ENCODE results near the gene THUMPD2. TPM values are rescaled to one million over a fixed set of nuclear protein-coding genes. Genes with fewer than 3 reads are reported as not detected.
"Not testable (repeated sequence)": the region's sequence is repeated elsewhere in the genome, so short reads cannot be mapped to it uniquely, and the experiment has no call there.

Gene THUMPD2
- total RNA-seq, 1 donor from 2014 or later = 18.7 TPM

DNA sequence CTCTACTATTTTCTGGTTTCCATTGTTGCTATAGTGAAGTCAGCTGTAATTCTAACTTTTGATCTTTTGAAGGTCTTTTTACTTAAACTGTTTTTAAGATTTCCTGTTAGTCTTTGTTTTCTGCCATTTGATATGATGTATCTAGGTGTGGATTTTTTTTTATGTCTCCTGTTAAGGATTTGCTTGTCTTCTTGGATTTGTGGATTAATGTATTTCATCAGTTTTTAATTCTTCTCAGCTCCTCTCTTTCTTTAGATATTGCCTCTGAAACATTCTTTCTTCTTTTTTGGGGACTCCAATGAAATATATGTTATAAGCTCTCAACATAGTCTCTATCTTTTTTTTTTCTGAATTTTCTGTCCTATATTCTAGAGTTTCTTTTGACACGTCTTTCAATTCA, 24.8 kb upstream of the THUMPD2 start:
- peaks cover 48% of the 10 kb centered on the region for H3K9me3 Mint-ChIP-seq (ENCODE audit: low read depth)

DNA sequence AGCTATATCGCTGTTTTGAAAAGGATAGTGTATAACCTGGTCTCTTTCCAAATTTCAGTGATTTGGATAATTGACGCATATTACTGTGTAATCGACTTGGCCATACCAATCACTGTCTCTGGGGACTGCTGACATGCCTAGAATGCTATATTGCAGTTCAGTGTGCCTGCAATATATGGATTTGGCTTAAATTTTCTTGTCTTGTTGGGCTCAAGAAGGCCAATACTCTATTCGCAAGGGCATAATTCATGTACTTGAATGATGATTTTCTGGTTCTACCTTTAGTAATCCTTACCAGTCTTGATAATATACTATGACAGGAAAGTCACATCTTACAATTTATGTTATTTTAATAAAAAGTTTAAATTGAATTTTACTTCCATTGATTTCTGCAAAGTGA, 21.7 kb upstream of the THUMPD2 start:
- DNase-seq (ENCODE audit: low spot score, unreplicated experiment) = no peak
- Mint-ChIP-seq H3K27me3 (no peaks in the 10 kb centered on the region), H3K9me3 (ENCODE audit: low read depth) (peaks cover 28% of the 10 kb centered on the region), H3K36me3 (ENCODE audit: insufficient read depth) (peaks cover 4% of the 10 kb centered on the region), H3K4me1 (ENCODE audit: low read depth) (no peaks in the 10 kb centered on the region), H3K4me3 (ENCODE audit: low read depth) (no peak overlapping the region), H3K27ac (no peak overlapping the region)
- TF ChIP-seq, protein P1, sequence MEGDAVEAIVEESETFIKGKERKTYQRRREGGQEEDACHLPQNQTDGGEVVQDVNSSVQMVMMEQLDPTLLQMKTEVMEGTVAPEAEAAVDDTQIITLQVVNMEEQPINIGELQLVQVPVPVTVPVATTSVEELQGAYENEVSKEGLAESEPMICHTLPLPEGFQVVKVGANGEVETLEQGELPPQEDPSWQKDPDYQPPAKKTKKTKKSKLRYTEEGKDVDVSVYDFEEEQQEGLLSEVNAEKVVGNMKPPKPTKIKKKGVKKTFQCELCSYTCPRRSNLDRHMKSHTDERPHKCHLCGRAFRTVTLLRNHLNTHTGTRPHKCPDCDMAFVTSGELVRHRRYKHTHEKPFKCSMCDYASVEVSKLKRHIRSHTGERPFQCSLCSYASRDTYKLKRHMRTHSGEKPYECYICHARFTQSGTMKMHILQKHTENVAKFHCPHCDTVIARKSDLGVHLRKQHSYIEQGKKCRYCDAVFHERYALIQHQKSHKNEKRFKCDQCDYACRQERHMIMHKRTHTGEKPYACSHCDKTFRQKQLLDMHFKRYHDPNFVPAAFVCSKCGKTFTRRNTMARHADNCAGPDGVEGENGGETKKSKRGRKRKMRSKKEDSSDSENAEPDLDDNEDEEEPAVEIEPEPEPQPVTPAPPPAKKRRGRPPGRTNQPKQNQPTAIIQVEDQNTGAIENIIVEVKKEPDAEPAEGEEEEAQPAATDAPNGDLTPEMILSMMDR (IDR thresholded peaks at IDR 0.05; ENCODE audit: unreplicated experiment) = no peak

More for the DNA sequence above, 24.8 kb upstream of the THUMPD2 start:
- no peak for DNase-seq (ENCODE audit: low spot score, unreplicated experiment)
- Mint-ChIP-seq H3K4me3 (ENCODE audit: low read depth) (no peak overlapping the region), H3K36me3 (ENCODE audit: insufficient read depth) (peaks cover 2% of the 10 kb centered on the region), H3K27me3 (no peaks in the 10 kb centered on the region), H3K4me1 (ENCODE audit: low read depth) (no peaks in the 10 kb centered on the region), H3K27ac (no peak overlapping the region)
- TF ChIP-seq, protein P1 (IDR thresholded peaks at IDR 0.05; ENCODE audit: unreplicated experiment) = no peak

DNA sequence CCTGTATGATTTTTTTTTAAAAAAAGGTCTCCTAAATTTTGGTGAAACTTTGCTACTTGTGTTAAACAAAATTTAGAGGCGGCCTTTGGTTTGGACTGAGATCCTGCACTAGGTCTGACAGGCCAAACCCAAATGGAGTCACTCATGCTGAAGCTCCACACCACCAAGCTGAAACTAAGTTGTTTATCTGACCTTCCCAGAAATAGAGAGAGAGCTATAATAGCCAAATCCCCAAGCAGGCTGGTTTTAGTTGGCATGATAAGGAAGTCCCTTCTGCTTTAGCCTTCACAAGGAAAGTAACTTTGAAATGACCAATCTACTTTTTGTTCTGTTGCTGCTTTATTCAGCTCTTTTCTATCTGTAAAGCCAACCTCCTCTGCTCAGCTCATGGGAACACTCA, 17.1 kb upstream of the THUMPD2 start:
- Mint-ChIP-seq H3K27me3 (no peaks in the 10 kb centered on the region), H3K27ac (no peak overlapping the region), H3K9me3 (ENCODE audit: low read depth) (peaks cover 9% of the 10 kb centered on the region), H3K36me3 (ENCODE audit: insufficient read depth) (peaks cover 4% of the 10 kb centered on the region), H3K4me1 (ENCODE audit: low read depth) (no peaks in the 10 kb centered on the region), H3K4me3 (ENCODE audit: low read depth) (no peak overlapping the region)
- DNase-seq (ENCODE audit: low spot score, unreplicated experiment) = no peak
- TF ChIP-seq, protein P1 (IDR thresholded peaks at IDR 0.05; ENCODE audit: unreplicated experiment) = no peak

DNA sequence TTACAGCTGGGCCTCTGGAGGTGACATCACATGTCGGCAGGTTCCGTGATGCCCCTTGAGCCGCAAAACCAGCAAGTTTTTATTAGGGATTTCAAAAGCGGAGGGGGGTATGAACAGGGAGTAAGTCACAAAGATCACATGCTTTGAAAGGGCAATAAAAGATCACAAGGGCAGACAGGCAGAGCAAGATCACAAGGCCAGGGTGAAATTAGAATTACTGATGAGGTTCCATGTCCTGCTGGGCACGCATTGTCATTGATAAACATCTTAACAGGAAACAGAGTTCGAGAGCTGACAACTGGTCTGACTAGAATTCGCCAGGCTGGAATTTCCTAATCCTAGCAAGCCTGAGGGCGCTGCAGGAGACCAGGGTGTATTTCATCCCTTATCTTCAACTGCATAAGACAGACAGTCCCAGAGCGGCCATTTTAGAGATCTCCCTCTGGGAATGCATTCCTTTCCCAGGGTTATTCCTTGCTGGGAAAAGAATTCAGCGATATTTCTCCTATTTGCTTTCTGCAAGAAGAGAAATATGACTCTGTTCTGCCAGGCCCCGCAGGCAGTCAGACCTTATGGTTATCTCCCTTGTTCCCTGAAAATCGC, 11.3 kb upstream of the THUMPD2 start:
- not testable (repeated sequence) for H3K27me3 Mint-ChIP-seq; H3K36me3 Mint-ChIP-seq (ENCODE audit: insufficient read depth); H3K4me3 Mint-ChIP-seq (ENCODE audit: low read depth); H3K27ac Mint-ChIP-seq; DNase-seq (ENCODE audit: low spot score, unreplicated experiment); H3K4me1 Mint-ChIP-seq (ENCODE audit: low read depth)
- H3K9me3 Mint-ChIP-seq (ENCODE audit: low read depth) = peaks cover 13% of the 10 kb centered on the region

DNA sequence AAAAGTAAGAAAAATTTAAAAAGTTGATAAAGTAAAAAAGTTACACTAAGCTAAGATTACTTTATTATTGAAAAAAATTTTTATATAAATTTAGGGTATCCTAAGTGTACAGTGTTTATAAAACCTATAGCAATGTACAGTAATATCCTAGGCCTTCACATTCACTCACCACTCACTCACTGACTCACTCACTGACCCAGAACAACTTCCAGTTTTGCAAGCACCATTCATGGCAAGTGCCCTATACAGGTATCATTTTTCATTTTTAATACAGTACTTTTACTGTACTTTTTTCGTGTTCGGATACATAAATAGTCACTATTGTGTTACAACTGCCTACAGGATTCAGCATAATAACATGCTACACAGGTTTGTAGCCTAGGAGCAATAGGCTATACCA, 8.9 kb upstream of the THUMPD2 start:
- H3K9me3 Mint-ChIP-seq (ENCODE audit: low read depth) = peaks cover 13% of the 10 kb centered on the region
- H3K27me3 Mint-ChIP-seq = no peaks in the 10 kb centered on the region
- no peak for DNase-seq (ENCODE audit: low spot score, unreplicated experiment)
- TF ChIP-seq, protein P1 (IDR thresholded peaks at IDR 0.05; ENCODE audit: unreplicated experiment) = no peak
- H3K4me1 Mint-ChIP-seq (ENCODE audit: low read depth) = no peaks in the 10 kb centered on the region
- H3K27ac Mint-ChIP-seq = no peak overlapping the region
- H3K4me3 Mint-ChIP-seq (ENCODE audit: low read depth) = no peak overlapping the region
- H3K36me3 Mint-ChIP-seq (ENCODE audit: insufficient read depth) = peaks cover 5% of the 10 kb centered on the region

All from progenitor cell of endocrine pancreas (in vitro differentiated cells).